DMS53 (cell line): ENCODE results near the gene ULK3.

Experiments
- DNase-seq: peaks from one replicate; lab custom pipeline; 2025; lab: John Stamatoyannopoulos, UW

ULK3 gene

GRCh38 chr15:74822233-74822632 lies 20.7 kb downstream of the ULK3 start:
- DNase-seq, result no peak

- no peak for DNase-seq
Measured at GRCh38 chr15:74821790-74822158, 21.2 kb downstream of the ULK3 start.

- no peak for DNase-seq
Measured at GRCh38 chr15:74821091-74821789, 21.7 kb downstream of the ULK3 start.

GRCh38 chr15:74820056-74820455 lies 22.9 kb downstream of the ULK3 start:
- DNase-seq, result no peak

- DNase-seq, result peak; percentile 41
Measured at GRCh38 chr15:74817370-74817737, 25.6 kb downstream of the ULK3 start.

GRCh38 chr15:74816624-74817369 lies 26.2 kb downstream of the ULK3 start:
- no peak for DNase-seq

- no peak for DNase-seq
Measured at GRCh38 chr15:74815961-74816360, 27.0 kb downstream of the ULK3 start.

GRCh38 chr15:74815121-74815934 lies 27.6 kb downstream of the ULK3 start:
- DNase-seq, result peak; percentile 43

GRCh38 chr15:74812533-74812932 lies 30.4 kb downstream of the ULK3 start, which contains the start of gene LMAN1L:
Gene LMAN1L (plus strand): TSS chr15:74812835. CDS start chr15:74812855, 20 bp downstream.
- no peak for DNase-seq

- DNase-seq, result no peak
Measured at GRCh38 chr15:74809956-74810355, 33.0 kb downstream of the ULK3 start.

- DNase-seq, result no peak
Measured at GRCh38 chr15:74809242-74809641, 33.7 kb downstream of the ULK3 start.

GRCh38 chr15:74808840-74809229 lies 34.1 kb downstream of the ULK3 start:
- no peak for DNase-seq

GRCh38 chr15:74808078-74808839 lies 34.7 kb downstream of the ULK3 start:
- no peak for DNase-seq

GRCh38 chr15:74807282-74807681 lies 35.7 kb downstream of the ULK3 start:
- no peak for DNase-seq

- no peak for DNase-seq
Measured at GRCh38 chr15:74804935-74805334, 38.0 kb downstream of the ULK3 start.

GRCh38 chr15:74802862-74803447 lies 40.0 kb downstream of the ULK3 start:
- no peak for DNase-seq

- DNase-seq, result no peak
Measured at GRCh38 chr15:74802290-74802689, 40.7 kb downstream of the ULK3 start.

GRCh38 chr15:74801311-74801997 lies 41.5 kb downstream of the ULK3 start:
- no peak for DNase-seq

- DNase-seq, result no peak
Measured at GRCh38 chr15:74800559-74801094, 42.3 kb downstream of the ULK3 start.

- DNase-seq, result peak; percentile 81
Measured at GRCh38 chr15:74799856-74800558, 42.9 kb downstream of the ULK3 start.
